Lower leg skin (tissue), 4 donors: ENCODE data around the gene HLA-DRB1. TPM values are rescaled to one million over a fixed set of nuclear protein-coding genes. Genes with fewer than 3 reads are reported as not detected.

ENCODE experiments used
- DNase-seq, 2 donors: peaks; one replicate each; pipeline ENCODE4 v3.0.0-alpha.2; 2019; ENCODE audit warnings: low spot score in 2 of 2
- H3K4me3 ChIP-seq: fragments of 200-600 bp; sonication (generic); 2 replicates; pipeline ENCODE4 v1.5.1; 2017; ENCODE audit warnings: mild to moderate bottlenecking, low read depth; ENCODE audit not compliant: poor library complexity, severe bottlenecking
- POLR2A ChIP-seq, 2 donors: fragments of 450-650 bp; IDR thresholded peaks; one replicate each; pipeline ENCODE4 v1.6.1; 2016 to 2017; ENCODE audit warnings: antibody characterized with exemption in 2 of 2, mild to moderate bottlenecking in 1 of 2, moderate library complexity in 1 of 2
- WGBS, 2 donors: methylation state at CpG; one replicate each; pipeline ENCODE4 v1.1.5; 2018; 5-methylcytosine and 5-hydroxymethylcytosine counted together
- intact Hi-C: fragments of 100-400 bp; cut with DNase I; formaldehyde crosslinking; loops from one replicate; pipeline ENCODE4 v1.15.0; 2023; ENCODE audit warnings: low total_unique reads
- total RNA-seq, 4 donors: library from RNA; depleted of rRNA; stranded (reverse); fragments of >200 nt; gene quantifications; one replicate each; pipeline ENCODE4 v1.1.0, GENCODE V29; 2016
- TF ChIP-seq, protein P1 (sequence below), 3 donors: fragments of 450-650 bp; IDR thresholded peaks; one replicate each; pipeline ENCODE4 v1.5.1; 2016; ENCODE audit warnings: antibody characterized with exemption in 3 of 3, mild to moderate bottlenecking in 3 of 3, moderate library complexity in 2 of 3

HLA-DRB1 gene
- total RNA-seq, 4 donors from 2014 or later: 37.6 to 65.7 (median 58.6) TPM

DNA sequence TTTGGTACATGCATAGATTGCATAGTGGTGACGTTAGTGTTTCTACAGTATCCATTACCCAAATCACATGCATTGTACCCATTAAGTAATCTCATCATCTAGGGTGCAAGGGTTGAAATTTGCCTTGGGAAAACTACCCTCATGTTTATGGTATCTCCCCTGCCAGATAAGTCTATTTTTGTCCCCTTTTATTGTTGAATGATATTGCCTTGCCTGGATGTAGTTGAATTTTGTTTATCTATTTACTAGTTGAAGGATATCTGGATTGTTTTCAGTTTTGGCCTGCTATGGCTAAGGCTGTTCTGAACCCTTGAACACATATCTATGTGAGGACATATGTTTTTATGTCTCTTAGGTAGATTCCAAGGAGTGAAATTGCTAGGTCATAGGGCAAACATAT, 13.4 kb downstream of the HLA-DRB1 start:
- no peak for DNase-seq
- intact Hi-C loops: no loop called here
- no peak for TF ChIP-seq POLR2A (IDR thresholded peaks at IDR 0.05)
- TF ChIP-seq, protein P1, sequence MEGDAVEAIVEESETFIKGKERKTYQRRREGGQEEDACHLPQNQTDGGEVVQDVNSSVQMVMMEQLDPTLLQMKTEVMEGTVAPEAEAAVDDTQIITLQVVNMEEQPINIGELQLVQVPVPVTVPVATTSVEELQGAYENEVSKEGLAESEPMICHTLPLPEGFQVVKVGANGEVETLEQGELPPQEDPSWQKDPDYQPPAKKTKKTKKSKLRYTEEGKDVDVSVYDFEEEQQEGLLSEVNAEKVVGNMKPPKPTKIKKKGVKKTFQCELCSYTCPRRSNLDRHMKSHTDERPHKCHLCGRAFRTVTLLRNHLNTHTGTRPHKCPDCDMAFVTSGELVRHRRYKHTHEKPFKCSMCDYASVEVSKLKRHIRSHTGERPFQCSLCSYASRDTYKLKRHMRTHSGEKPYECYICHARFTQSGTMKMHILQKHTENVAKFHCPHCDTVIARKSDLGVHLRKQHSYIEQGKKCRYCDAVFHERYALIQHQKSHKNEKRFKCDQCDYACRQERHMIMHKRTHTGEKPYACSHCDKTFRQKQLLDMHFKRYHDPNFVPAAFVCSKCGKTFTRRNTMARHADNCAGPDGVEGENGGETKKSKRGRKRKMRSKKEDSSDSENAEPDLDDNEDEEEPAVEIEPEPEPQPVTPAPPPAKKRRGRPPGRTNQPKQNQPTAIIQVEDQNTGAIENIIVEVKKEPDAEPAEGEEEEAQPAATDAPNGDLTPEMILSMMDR (IDR thresholded peaks at IDR 0.05): no peak
- no peak overlapping the region for H3K4me3 ChIP-seq
- 78 to 89% methylated on average over 1 of the region's 1 CpG for WGBS, 2 donors

DNA sequence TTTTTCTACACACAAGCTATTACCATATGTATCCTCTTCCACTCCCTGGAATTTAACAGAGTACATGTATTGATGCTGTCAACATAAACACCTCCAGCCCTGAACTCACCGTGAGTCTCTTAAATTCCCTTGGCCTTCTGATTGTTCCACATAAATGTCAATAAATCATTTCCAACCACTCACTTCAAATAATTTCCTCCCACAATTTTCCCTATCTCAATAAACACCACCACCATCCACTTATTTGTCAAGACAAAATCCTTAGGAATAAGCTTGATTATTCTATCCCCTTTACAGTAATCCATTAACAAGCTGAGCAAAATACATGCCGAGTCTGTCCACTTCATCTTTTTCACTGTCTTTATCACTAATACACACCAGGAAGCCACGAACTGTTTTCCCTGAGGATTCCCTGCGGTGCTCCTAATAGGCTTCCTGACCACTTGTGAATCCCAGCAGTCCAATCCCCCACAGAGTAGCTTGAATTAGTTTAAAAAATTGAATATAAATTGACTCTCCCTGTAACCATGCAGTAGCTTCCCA, 19.2 kb downstream of the HLA-DRB1 start:
- WGBS, 2 donors: 41 to 76% methylated on average over 2 to 4 of the region's 4 CpGs
- no peak for DNase-seq
- TF ChIP-seq, protein P1 (IDR thresholded peaks at IDR 0.05): no peak
- TF ChIP-seq POLR2A (IDR thresholded peaks at IDR 0.05): no peak
- no peak overlapping the region for H3K4me3 ChIP-seq
- intact Hi-C loops: no loop called here

DNA sequence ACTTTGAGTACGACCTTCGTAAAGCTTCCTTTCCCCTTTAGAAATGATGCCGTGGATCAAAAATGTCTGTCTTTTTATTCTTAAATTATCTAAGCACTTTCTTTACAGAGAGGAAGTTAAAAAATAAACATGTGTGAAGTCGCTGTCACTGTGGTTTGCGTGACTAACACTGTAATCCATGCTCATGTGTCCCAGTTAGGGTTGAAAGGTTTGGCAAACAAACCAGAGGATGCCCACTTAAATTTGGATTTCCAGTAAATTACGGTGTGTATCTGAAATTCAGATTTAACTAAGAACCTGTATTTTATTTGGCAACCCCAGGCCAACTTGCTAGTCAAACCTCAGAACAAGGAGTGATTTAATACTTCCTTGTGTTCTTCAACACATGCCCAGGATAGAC, 21.1 kb downstream of the HLA-DRB1 start:
- intact Hi-C loops: no loop called here
- DNase-seq: no peak
- no peak overlapping the region for H3K4me3 ChIP-seq
- 0 to 66% methylated on average over 4 to 6 of the region's 6 CpGs for WGBS, 2 donors
- TF ChIP-seq, protein P1 (IDR thresholded peaks at IDR 0.05): no peak

DNA sequence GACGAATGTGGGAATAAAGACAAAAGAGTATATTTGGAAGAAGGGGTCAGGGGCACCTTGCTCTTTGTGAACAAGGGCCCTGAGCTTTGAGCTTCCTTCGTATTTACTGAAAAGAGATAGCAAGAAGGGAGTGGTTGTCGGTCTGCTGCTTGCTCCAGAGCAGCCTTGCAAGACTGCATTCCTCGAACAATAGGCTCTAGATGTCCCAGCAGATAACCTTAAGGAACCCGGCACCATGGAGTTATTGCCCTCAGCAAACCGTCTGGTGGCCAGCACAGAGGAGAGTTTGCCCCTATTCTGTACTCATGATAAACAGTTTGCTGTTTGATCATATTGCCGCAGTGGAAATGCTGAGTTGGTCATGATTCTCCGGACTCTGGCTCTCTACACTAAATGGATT, 22.7 kb downstream of the HLA-DRB1 start:
- DNase-seq: no peak
- H3K4me3 ChIP-seq: no peak overlapping the region
- TF ChIP-seq, protein P1 (IDR thresholded peaks at IDR 0.05): no peak
- no peak for TF ChIP-seq POLR2A (IDR thresholded peaks at IDR 0.05)
- intact Hi-C loops: no loop called here
- 42 to 75% methylated on average over 2 to 8 of the region's 8 CpGs for WGBS, 2 donors

DNA sequence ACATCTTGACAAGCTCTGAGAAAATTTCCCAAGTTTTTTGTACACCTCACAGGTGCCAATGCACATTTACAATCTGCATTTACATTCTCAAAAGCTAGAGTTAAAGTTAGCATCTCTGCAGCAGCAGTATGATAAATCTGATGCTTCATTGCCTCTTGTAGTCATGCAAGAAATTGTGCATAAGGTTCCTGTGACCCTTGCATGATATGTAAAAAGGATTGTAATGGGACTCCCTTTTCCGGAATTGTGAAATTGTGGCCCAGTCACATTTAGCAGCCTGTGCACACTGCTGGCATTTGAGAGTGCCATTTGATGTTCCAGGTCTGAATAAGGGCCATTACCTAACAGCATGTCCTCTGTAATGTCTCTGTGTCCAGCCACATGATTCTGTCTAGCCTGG, 24.1 kb downstream of the HLA-DRB1 start:
- WGBS, 2 donors: 100% methylated on average over 1 of the region's 1 CpG; no CpG with 5 or more reads in 1 of the 2 donors
- H3K4me3 ChIP-seq: no peak overlapping the region
- DNase-seq: no peak
- no peak for TF ChIP-seq POLR2A (IDR thresholded peaks at IDR 0.05)
- TF ChIP-seq, protein P1 (IDR thresholded peaks at IDR 0.05): no peak
- intact Hi-C loops: no loop called here

DNA sequence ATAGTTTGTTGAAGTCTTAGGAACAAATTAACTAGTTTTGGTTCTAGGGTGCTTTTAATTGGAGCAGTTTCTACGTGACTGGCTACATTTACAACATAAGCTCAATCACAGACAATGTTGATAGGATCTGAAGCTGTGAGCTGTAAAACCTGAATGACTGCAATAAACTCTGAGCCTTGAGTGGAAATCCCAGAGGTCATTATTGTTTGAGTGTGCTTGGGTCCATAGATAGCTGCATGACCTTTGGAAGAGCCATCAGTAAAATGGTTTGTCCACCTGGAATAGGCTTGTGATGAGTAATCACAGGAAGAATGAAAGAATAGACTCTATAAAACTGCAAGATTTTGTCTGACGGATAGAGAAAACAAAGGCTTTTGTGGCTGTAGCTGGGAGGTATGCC, 26.7 kb downstream of the HLA-DRB1 start:
- intact Hi-C loops: no loop called here
- 0 to 17% methylated on average over 1 to 2 of the region's 2 CpGs for WGBS, 2 donors
- no peak overlapping the region for H3K4me3 ChIP-seq
- DNase-seq: no peak
- TF ChIP-seq, protein P1 (IDR thresholded peaks at IDR 0.05): no peak
- TF ChIP-seq POLR2A (IDR thresholded peaks at IDR 0.05): no peak
